Measurements from ENCODE around the gene SIMC1.
A peak's percentile ranks its signal among the peaks of the same experiment; 100 is the strongest.
"Not testable (repeated sequence)": the region's sequence is repeated elsewhere in the genome, so short reads cannot be mapped to it uniquely, and the experiment has no call there.

The SIMC1 gene

GRCh38 chr5:176194238-176195083 is 43.8 kb upstream of the SIMC1 start:
- not testable (repeated sequence) for H3K27ac ChIP-seq (ENCODE audit: poor library complexity, severe bottlenecking); H3K27me3 ChIP-seq (ENCODE audit: insufficient read depth, poor library complexity, severe bottlenecking); H3K9me3 ChIP-seq (ENCODE audit: severe bottlenecking); H3K36me3 ChIP-seq (ENCODE audit: low read depth); H3K4me3 ChIP-seq (ENCODE audit: severe bottlenecking); DNase-seq (ENCODE audit: low spot score); H3K4me1 ChIP-seq (ENCODE audit: insufficient read depth, poor library complexity, severe bottlenecking)
- peak; percentile 31 for ATAC-seq (ENCODE audit: low read depth)

DNA sequence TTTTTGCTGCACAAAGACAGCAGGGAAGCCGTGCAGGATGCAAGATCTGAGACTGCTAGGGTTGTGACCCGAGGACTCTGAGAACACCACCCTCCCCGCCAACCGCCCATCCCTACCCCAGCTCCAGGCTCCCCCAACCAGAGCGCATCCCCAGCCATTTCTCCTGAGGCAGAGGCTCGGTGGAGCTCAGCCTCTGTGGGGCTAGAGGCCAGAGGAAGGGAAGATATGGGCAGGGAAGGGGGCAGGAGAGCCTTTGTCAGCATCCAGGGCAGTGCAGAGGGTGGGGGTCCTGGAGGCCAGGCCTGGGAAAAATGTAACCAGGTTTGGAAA is 43.2 kb upstream of the SIMC1 start:
- DNase-seq (ENCODE audit: low spot score); ATAC-seq (ENCODE audit: low read depth); H3K27ac ChIP-seq (ENCODE audit: poor library complexity, severe bottlenecking); H3K27me3 ChIP-seq (ENCODE audit: insufficient read depth, poor library complexity, severe bottlenecking); H3K36me3 ChIP-seq (ENCODE audit: low read depth); H3K4me3 ChIP-seq (ENCODE audit: severe bottlenecking); H3K4me1 ChIP-seq (ENCODE audit: insufficient read depth, poor library complexity, severe bottlenecking); H3K9me3 ChIP-seq (ENCODE audit: severe bottlenecking): not testable (repeated sequence)

- not testable (repeated sequence) for H3K4me1 ChIP-seq (ENCODE audit: insufficient read depth, poor library complexity, severe bottlenecking); H3K9me3 ChIP-seq (ENCODE audit: severe bottlenecking); DNase-seq (ENCODE audit: low spot score); H3K27me3 ChIP-seq (ENCODE audit: insufficient read depth, poor library complexity, severe bottlenecking); H3K4me3 ChIP-seq (ENCODE audit: severe bottlenecking); H3K36me3 ChIP-seq (ENCODE audit: low read depth); H3K27ac ChIP-seq (ENCODE audit: poor library complexity, severe bottlenecking)
- ATAC-seq (ENCODE audit: low read depth), result peak; percentile 16; the same call in 1 of the 3 replicates
These were observed 42.6 kb upstream of the SIMC1 start for GRCh38 chr5:176195487-176196207.

DNA sequence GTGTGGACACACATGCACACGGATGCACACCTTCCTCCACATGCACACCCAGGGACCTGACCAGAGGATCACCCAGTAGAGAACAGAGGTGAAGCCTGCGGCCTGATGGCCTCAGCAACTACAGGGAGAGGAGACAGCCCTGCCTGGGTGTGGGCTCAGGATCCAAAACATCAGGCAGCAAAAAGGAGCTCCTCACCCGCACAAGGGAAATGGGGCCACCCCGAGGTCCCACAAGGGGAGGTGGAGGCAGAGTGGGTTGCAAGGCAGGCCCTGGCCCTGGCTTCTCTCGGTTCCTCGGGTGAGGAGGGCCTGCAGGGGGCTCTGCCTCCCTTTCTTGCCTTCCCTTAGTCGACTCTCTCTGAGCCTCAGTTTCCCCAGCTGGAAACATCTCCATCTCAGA is 41.4 kb upstream of the SIMC1 start:
- not testable (repeated sequence) for H3K4me1 ChIP-seq (ENCODE audit: insufficient read depth, poor library complexity, severe bottlenecking); H3K36me3 ChIP-seq (ENCODE audit: low read depth); ATAC-seq (ENCODE audit: low read depth); H3K9me3 ChIP-seq (ENCODE audit: severe bottlenecking); H3K27ac ChIP-seq (ENCODE audit: poor library complexity, severe bottlenecking); DNase-seq (ENCODE audit: low spot score); H3K27me3 ChIP-seq (ENCODE audit: insufficient read depth, poor library complexity, severe bottlenecking); H3K4me3 ChIP-seq (ENCODE audit: severe bottlenecking)

DNA sequence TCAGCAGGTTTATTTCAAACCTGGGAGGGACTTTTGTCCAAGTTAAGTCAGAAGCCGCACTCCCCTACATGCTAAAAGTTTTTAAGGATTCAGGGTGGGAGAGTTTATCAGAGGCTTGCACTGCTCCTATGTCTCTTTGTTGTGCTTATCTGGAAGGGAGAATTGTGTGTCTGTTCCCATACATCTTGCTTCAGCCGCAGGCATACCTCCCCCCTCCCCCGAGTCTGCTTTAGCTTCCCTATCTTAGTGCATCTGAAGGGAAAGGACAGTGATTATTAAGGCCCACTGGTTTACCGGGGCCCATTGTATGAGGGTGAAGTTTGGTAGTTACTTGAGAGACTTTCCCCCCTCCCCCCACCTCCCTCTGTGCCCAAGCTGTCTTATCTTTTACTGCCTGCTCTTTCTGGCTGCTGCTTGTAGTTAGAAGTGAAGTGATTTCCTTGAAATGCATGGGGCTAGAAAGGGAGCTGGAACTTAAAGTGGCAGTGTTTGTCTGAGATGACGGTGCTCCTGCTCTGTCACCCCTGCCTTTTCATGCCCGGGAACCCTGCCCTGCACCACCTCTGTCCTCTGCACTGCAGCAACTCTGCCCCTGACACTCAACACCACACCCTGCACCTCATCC is 40.9 kb upstream of the SIMC1 start:
- H3K9me3 ChIP-seq (ENCODE audit: severe bottlenecking); H3K27ac ChIP-seq (ENCODE audit: poor library complexity, severe bottlenecking); DNase-seq (ENCODE audit: low spot score); H3K27me3 ChIP-seq (ENCODE audit: insufficient read depth, poor library complexity, severe bottlenecking); H3K36me3 ChIP-seq (ENCODE audit: low read depth); ATAC-seq (ENCODE audit: low read depth); H3K4me1 ChIP-seq (ENCODE audit: insufficient read depth, poor library complexity, severe bottlenecking); H3K4me3 ChIP-seq (ENCODE audit: severe bottlenecking): not testable (repeated sequence)

- not testable (repeated sequence) for ATAC-seq (ENCODE audit: low read depth); H3K27ac ChIP-seq (ENCODE audit: poor library complexity, severe bottlenecking); H3K4me1 ChIP-seq (ENCODE audit: insufficient read depth, poor library complexity, severe bottlenecking); H3K4me3 ChIP-seq (ENCODE audit: severe bottlenecking); DNase-seq (ENCODE audit: low spot score); H3K9me3 ChIP-seq (ENCODE audit: severe bottlenecking); H3K36me3 ChIP-seq (ENCODE audit: low read depth); H3K27me3 ChIP-seq (ENCODE audit: insufficient read depth, poor library complexity, severe bottlenecking)
These were observed 39.9 kb upstream of the SIMC1 start for GRCh38 chr5:176198299-176198698.

GRCh38 chr5:176198991-176199733 is 39.1 kb upstream of the SIMC1 start:
- H3K27me3 ChIP-seq (ENCODE audit: insufficient read depth, poor library complexity, severe bottlenecking); H3K9me3 ChIP-seq (ENCODE audit: severe bottlenecking); H3K27ac ChIP-seq (ENCODE audit: poor library complexity, severe bottlenecking); H3K36me3 ChIP-seq (ENCODE audit: low read depth); H3K4me1 ChIP-seq (ENCODE audit: insufficient read depth, poor library complexity, severe bottlenecking); DNase-seq (ENCODE audit: low spot score): not testable (repeated sequence)
- peak; percentile 70 for ATAC-seq (ENCODE audit: low read depth)
- H3K4me3 ChIP-seq (ENCODE audit: severe bottlenecking), result peak overlapping the region; percentile 30

DNA sequence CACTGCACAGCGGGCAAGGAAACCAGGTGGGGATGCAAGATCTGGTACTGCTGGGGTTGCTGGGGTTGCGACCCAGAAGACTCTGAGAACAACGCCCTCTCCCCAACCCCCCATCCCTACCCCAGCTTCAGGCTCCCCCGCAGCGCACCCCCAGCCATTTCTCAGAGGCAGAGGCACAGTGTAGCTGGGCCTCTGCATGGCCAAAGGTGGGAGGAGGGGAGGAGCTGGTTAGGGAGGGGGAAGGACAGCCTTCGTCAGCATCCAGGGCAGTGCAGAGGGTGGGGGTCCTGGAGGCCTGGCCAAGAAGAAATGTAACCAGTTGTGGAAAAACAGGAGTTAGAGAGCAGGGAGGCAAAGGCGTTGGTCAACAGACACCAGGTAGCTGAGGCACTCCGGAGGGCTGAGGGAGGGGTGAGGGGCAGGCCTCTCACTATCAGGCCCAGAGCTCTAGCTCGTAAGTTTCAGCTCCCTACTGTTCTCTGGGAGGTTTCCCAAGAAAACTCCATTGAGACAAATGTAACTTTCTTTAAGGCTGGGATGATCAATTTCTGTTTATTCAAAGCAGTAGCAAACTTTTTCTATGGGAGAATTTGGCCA is 38.3 kb upstream of the SIMC1 start:
- H3K4me1 ChIP-seq (ENCODE audit: insufficient read depth, poor library complexity, severe bottlenecking); H3K9me3 ChIP-seq (ENCODE audit: severe bottlenecking); ATAC-seq (ENCODE audit: low read depth); H3K27ac ChIP-seq (ENCODE audit: poor library complexity, severe bottlenecking); H3K4me3 ChIP-seq (ENCODE audit: severe bottlenecking); H3K36me3 ChIP-seq (ENCODE audit: low read depth); DNase-seq (ENCODE audit: low spot score); H3K27me3 ChIP-seq (ENCODE audit: insufficient read depth, poor library complexity, severe bottlenecking): not testable (repeated sequence)

Measured in RWPE2 (cell line).